ENCODE results near the gene APOBEC3B. TPM values are rescaled to one million over a fixed set of nuclear protein-coding genes. Genes with fewer than 3 reads are reported as not detected.
A peak's percentile ranks its signal among the peaks of the same experiment; 100 is the strongest.
"Not testable (repeated sequence)": the region's sequence is repeated elsewhere in the genome, so short reads cannot be mapped to it uniquely, and the experiment has no call there.

APOBEC3B gene
- total RNA-seq, 2 experiments from 2014 or later = 43.9 to 44.3 TPM

GRCh38 chr22:38952281-38952993, 29.7 kb upstream of the APOBEC3B start:
- DNase-seq = no peak
- ChIA-PET POLR2A (interaction anchor here (1.2 to 2.6 kb wide), 4 partner anchors 10 to 78 kb away, joined by 6 to 27 read pairs (median 10); no protein-coding TSS in a partner anchor), CTCF (interaction anchor here (1.0 to 6.9 kb wide), 3 partner anchors 12 to 82 kb away, joined by 6 to 45 read pairs (median 6); no protein-coding TSS in a partner anchor)
- no peaks in the 10 kb centered on the region for H3K36me3 Mint-ChIP-seq
- H3K9me3 Mint-ChIP-seq = no peaks in the 10 kb centered on the region
- peaks cover 40% of the 10 kb centered on the region for H3K4me1 Mint-ChIP-seq (ENCODE audit: low read depth)
- peak overlapping the region; percentile 61 for H3K27ac Mint-ChIP-seq
- intact Hi-C loops (cut with micrococcal nuclease) = no loop called here
- peaks cover 4% of the 10 kb centered on the region for H3K27me3 Mint-ChIP-seq
- peak overlapping the region; percentile 20 for H3K4me3 Mint-ChIP-seq

DNA sequence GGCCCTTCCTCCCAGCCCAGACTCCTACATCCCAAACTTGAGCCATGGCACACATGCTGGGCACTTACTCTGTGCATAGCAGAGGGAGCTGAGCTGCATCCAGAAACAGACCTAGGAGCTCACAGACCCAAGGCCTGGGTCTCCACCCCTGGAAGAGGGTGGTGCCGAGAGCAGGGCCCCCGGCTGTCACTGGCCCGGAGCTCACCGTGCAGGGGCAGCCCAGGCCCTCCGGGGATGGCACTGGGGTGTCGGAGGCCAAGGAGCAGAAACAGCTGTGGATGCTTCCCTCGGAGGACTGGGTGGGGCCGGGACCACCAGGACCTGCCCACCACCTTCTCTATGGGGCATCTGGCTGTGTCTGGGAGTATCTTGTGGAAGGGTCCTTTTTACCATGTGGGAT, 29.1 kb upstream of the APOBEC3B start:
- H3K27me3 Mint-ChIP-seq = no peaks in the 10 kb centered on the region
- no peak overlapping the region for H3K4me3 Mint-ChIP-seq
- peak overlapping the region; percentile 87 for H3K27ac Mint-ChIP-seq
- intact Hi-C loops (cut with micrococcal nuclease) = no loop called here
- ChIA-PET CTCF (interaction anchor here (2.0 to 6.9 kb wide), 2 partner anchors 25 to 83 kb away, joined by 5 to 45 read pairs; no protein-coding TSS in a partner anchor), POLR2A (interaction anchor here (2.2 to 2.6 kb wide), 3 partner anchors 11 to 79 kb away, joined by 6 to 27 read pairs (median 13); no protein-coding TSS in a partner anchor)
- H3K9me3 Mint-ChIP-seq = no peaks in the 10 kb centered on the region
- H3K4me1 Mint-ChIP-seq (ENCODE audit: low read depth) = peaks cover 33% of the 10 kb centered on the region
- H3K36me3 Mint-ChIP-seq = no peaks in the 10 kb centered on the region
- no peak for DNase-seq

DNA sequence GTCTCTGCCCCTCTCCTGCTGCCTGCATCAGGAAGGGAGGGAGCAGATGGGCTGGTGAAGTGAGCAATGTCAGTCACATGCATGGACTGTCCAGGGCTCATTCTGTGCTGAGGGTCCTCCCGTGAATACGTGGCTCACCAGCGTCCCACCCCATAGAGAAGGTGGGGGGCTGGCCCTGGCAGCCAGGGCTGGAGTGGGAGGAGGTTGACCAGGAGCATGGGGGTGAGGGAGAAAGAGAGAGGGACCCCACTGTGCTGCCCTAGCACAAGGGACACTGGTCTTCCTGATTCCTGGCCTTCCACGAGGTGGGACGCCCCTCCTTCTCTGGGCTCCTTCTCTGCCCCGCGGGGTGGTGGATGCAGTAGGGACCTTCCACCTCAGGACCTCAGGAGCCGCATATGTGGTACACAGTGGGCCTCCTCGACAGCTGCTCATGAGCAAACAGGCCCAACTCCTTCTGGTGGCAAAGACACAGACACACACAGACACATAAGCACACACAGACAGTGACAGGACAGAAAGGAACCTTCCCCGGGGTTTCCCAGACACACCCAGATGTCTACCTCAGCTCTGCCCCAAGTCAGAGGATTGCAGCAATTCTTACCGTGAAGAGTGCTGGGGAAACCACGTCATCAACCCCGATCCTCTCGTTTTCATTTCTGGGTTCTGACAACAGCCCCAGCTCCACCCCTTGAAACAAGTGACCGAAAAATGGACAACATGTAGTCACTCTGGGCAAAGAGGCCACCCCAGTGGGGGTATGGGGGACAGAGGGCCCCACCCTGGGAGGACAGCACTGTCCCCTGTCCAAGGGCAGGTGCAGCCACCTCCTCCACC, 28.4 kb upstream of the APOBEC3B start:
- Mint-ChIP-seq H3K4me1 (ENCODE audit: low read depth) (peaks cover 31% of the 10 kb centered on the region), H3K9me3 (no peaks in the 10 kb centered on the region), H3K36me3 (no peaks in the 10 kb centered on the region), H3K4me3 (peak overlapping the region; percentile 50), H3K27ac (peak overlapping the region; percentile 87), H3K27me3 (peaks cover 2% of the 10 kb centered on the region)
- POLR2A ChIA-PET = interaction anchor here (1.0 to 2.6 kb wide), 6 partner anchors 12 to 358 kb away, joined by 4 to 27 read pairs (median 6); partner anchors contain the start of gene CBX6
- DNase-seq = peak; percentile 93
- CTCF ChIA-PET = interaction anchor here (0.6 to 6.9 kb wide), 12 partner anchors 12 to 189 kb away, joined by 3 to 45 read pairs (median 5); partner anchors contain the start of gene CBX6
- intact Hi-C loops (cut with micrococcal nuclease) = loop anchor here (1.0 kb wide), 3 partner anchors 12 to 79 kb away; partner anchors contain the start of gene APOBEC3B

DNA sequence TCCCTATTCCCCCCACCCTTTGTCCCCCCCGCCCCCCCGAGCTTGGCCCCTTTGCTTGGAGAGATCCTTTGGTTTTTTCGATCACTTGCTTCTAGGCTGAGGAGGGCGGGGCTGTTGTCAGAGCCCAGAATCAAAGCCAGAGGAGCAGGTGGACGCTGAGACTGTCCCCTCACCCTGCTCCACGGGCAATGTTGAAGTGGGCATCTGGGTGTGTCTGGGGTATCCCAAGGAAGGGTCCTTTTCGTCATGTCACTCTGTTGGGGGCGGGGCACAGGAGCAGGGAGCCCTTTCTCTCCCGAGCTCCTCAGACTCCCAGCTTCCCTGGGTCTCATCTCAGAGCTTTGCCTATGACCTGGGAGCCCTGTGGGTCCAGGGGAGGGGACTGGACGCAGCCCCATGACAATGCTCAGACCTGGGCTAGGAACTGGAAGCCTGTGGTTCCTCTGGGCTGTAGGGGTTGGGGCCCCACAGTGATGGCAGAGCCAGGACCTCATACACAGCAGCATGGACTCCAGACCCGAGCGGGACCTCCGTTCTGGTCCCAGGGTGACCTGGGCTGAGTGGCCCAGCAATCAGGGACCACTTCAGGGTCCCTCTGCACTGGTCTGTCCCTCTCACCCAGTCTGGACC, 27.6 kb upstream of the APOBEC3B start:
- Mint-ChIP-seq H3K9me3 (no peaks in the 10 kb centered on the region), H3K27me3 (peaks cover 2% of the 10 kb centered on the region), H3K4me1 (ENCODE audit: low read depth) (peaks cover 31% of the 10 kb centered on the region), H3K4me3 (no peak overlapping the region), H3K27ac (peak overlapping the region; percentile 87), H3K36me3 (no peaks in the 10 kb centered on the region)
- intact Hi-C loops (cut with micrococcal nuclease) = loop anchor here (1.0 kb wide), 3 partner anchors 13 to 80 kb away; partner anchors contain the start of gene APOBEC3B
- CTCF ChIA-PET = interaction anchor here (0.8 to 6.9 kb wide), 11 partner anchors 12 to 189 kb away, joined by 3 to 45 read pairs (median 5); partner anchors contain the start of gene CBX6
- POLR2A ChIA-PET = interaction anchor here (1.0 to 2.6 kb wide), 6 partner anchors 12 to 358 kb away, joined by 4 to 27 read pairs (median 6); partner anchors contain the start of gene CBX6
- DNase-seq = no peak

DNA sequence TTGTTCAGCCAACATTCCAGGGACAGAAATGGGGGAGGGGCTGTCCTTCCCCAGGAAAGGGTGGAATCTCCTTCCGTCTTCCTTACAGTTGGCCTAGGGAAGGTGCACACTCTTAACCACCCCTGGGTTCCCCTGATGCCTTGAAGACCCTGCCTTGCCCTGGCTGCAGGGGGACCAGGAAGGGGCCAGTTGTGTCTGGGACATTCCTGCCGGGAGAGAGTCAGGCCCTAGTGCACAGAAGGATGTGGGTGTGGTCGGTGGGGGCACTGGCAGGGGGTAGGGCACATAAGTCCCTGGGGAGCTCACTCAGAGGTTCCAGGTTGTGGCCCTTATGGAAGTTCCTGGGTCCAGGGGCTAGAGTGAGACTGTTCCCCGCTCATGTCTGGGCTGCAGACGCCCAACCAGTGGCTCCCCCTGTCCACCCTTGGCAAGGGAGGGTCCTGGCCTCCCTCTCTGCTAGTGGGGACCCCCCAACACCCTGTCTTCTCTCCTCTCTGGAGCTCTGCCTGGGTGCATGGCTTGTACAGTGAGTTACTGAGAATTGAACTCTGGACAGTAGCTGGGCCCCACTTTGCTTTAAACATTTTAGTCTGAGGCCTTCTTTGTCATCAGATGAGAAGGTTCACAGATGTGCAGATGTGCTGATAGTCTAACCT, 26.8 kb upstream of the APOBEC3B start:
- POLR2A ChIA-PET = no interaction called here
- DNase-seq = no peak
- Mint-ChIP-seq H3K4me3 (no peak overlapping the region), H3K27ac (peak overlapping the region; percentile 87), H3K4me1 (ENCODE audit: low read depth) (peaks cover 33% of the 10 kb centered on the region), H3K36me3 (no peaks in the 10 kb centered on the region), H3K27me3 (peaks cover 2% of the 10 kb centered on the region), H3K9me3 (no peaks in the 10 kb centered on the region)
- intact Hi-C loops (cut with micrococcal nuclease) = no loop called here
- CTCF ChIA-PET = interaction anchor here (6.9 kb wide), 1 partner anchor 85 kb away, joined by 45 read pairs; no protein-coding TSS in a partner anchor

GRCh38 chr22:38955926-38956325, 26.2 kb upstream of the APOBEC3B start:
- no peak for DNase-seq
- no peaks in the 10 kb centered on the region for H3K36me3 Mint-ChIP-seq
- H3K4me1 Mint-ChIP-seq (ENCODE audit: low read depth) = peaks cover 33% of the 10 kb centered on the region
- CTCF ChIA-PET = interaction anchor here (6.9 kb wide), 1 partner anchor 86 kb away, joined by 45 read pairs; no protein-coding TSS in a partner anchor
- peaks cover 2% of the 10 kb centered on the region for H3K27me3 Mint-ChIP-seq
- no peaks in the 10 kb centered on the region for H3K9me3 Mint-ChIP-seq
- no peak overlapping the region for H3K4me3 Mint-ChIP-seq
- intact Hi-C loops (cut with micrococcal nuclease) = no loop called here
- POLR2A ChIA-PET = no interaction called here
- peak overlapping the region; percentile 87 for H3K27ac Mint-ChIP-seq

GRCh38 chr22:38956551-38956950, 25.6 kb upstream of the APOBEC3B start:
- Mint-ChIP-seq H3K27me3 (peaks cover 2% of the 10 kb centered on the region), H3K4me1 (ENCODE audit: low read depth) (peaks cover 32% of the 10 kb centered on the region), H3K36me3 (no peaks in the 10 kb centered on the region), H3K9me3 (no peaks in the 10 kb centered on the region), H3K4me3 (no peak overlapping the region), H3K27ac (no peak overlapping the region)
- CTCF ChIA-PET = interaction anchor here (6.9 kb wide), 1 partner anchor 87 kb away, joined by 45 read pairs; no protein-coding TSS in a partner anchor
- DNase-seq = no peak
- intact Hi-C loops (cut with micrococcal nuclease) = no loop called here
- POLR2A ChIA-PET = no interaction called here

DNA sequence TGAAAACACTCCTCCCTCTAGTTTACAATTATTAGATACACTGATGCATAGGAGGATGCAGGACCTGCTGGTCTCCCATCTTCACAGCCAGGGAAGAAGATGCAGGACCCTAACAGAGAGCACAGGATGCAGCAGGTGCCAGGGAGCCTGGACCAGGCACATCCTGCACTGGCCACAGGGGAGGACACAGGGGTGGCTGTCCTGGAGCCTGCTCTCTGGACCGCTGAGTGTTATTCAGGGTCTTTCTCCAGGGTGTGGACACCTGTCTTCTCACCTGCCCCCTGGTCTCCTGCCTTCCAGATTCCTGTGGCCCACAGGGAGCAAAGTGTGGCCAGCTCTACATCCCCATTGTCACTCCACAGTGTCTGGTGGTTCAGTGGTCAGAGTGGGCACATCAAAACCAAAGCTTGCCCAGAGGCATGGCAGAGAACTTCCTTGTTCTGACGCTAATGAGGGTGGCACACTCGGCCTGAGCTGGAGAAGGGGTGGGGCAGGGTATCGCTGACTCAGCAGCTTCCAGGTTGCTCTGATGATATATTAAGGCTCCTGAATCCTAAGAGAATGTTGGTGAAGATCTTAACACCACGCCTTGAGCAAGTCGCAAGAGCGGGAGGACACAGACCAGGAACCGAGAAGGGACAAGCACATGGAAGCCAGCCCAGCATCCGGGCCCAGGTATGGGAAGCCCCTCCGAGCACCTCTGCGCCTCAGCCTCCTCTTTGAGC, 24.9 kb upstream of the APOBEC3B start, which contains the start of gene APOBEC3A:
Gene APOBEC3A, plus strand, starts transcription at position 564 of the 725 bp plus-strand sequence. Its CDS starts 83 bp downstream, at position 647.
- H3K4me1 Mint-ChIP-seq (ENCODE audit: low read depth) = peaks cover 32% of the 10 kb centered on the region
- no peak within 1 kb of the TSS for H3K4me3 Mint-ChIP-seq
- POLR2A ChIA-PET = no interaction called here
- DNase-seq = no peak
- no peaks in the 10 kb centered on the region for H3K36me3 Mint-ChIP-seq
- peaks cover 2% of the 10 kb centered on the region for H3K27me3 Mint-ChIP-seq
- H3K27ac Mint-ChIP-seq = no peak within 1 kb of the TSS
- CTCF ChIA-PET = interaction anchor here (1.0 kb wide), 1 partner anchor 87 kb away, joined by 6 read pairs; no protein-coding TSS in a partner anchor
- no peaks in the 10 kb centered on the region for H3K9me3 Mint-ChIP-seq
- intact Hi-C loops (cut with micrococcal nuclease) = no loop called here

DNA sequence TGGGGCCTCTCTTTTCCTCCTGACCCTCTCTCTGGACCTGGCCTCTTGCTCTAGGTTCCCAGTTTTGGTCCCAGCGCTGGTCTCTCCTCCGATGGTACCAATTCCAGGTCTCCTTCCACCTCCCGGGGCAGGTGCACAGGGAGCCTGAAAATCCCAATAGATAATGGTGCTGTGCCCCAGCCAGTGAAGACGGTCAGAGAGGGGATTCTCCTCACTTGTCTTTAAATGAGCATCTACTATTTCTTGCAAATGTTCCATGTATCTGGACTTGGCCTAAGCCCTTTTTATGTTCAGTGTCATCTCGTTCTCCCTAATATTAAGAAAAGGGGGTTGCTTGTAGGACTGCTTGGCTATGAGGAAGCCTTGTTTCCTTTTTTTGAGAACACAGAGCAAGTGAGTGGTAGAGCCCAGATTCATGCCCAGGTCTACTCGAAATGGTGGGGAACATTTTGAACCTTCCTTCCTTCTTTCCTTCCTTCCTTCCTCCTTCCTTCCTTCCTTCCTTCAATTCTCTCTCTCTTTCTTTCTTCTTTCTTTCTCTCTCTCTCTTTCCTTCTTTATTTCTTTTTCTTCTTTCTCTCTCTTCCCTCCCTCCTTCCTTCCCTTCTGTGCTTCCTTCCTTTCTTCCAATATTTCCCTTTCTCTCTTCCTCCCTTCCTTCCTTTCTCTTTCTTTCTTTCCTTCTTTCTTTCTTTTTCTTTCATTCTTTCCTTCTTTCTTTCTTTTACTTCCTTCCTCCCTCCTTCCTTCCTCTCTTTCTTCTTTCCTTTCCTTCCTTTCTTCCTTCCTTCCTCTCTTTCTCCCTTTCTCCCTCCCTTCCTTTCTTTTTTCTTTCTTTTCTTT, 24.1 kb upstream of the APOBEC3B start:
- ChIA-PET CTCF (interaction anchor here (1.0 kb wide), 1 partner anchor 88 kb away, joined by 6 read pairs; no protein-coding TSS in a partner anchor), POLR2A (no interaction called here)
- intact Hi-C loops (cut with micrococcal nuclease) = no loop called here
- peaks cover 2% of the 10 kb centered on the region for H3K27me3 Mint-ChIP-seq
- H3K4me3 Mint-ChIP-seq = no peak overlapping the region
- H3K4me1 Mint-ChIP-seq (ENCODE audit: low read depth) = peaks cover 25% of the 10 kb centered on the region
- DNase-seq = no peak
- H3K27ac Mint-ChIP-seq = no peak overlapping the region
- no peaks in the 10 kb centered on the region for H3K36me3 Mint-ChIP-seq
- H3K9me3 Mint-ChIP-seq = no peaks in the 10 kb centered on the region

DNA sequence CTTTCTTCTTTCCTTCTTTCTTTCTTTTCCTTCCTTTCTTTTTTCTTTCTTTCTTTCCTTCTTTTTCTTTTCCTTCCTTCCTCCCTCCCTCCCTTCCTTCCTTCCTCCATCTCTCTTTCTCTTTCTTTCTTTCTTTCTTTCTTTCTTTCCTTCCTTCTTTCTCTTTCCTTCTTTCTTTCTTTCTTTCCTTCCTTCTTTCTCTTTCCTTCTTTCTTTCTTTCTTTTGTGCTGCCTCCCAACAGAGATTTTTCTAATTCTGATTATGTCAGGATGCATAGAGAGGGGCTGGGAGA, 23.6 kb upstream of the APOBEC3B start:
- H3K27ac Mint-ChIP-seq; H3K4me3 Mint-ChIP-seq; POLR2A ChIA-PET; H3K36me3 Mint-ChIP-seq; H3K9me3 Mint-ChIP-seq; H3K27me3 Mint-ChIP-seq; DNase-seq; intact Hi-C loops (cut with micrococcal nuclease): not testable (repeated sequence)
- CTCF ChIA-PET = interaction anchor here (1.2 kb wide), 1 partner anchor 88 kb away, joined by 3 read pairs; no protein-coding TSS in a partner anchor
- H3K4me1 Mint-ChIP-seq (ENCODE audit: low read depth) = peaks cover 20% of the 10 kb centered on the region
